ENCODE results near the gene POLE.

DNA sequence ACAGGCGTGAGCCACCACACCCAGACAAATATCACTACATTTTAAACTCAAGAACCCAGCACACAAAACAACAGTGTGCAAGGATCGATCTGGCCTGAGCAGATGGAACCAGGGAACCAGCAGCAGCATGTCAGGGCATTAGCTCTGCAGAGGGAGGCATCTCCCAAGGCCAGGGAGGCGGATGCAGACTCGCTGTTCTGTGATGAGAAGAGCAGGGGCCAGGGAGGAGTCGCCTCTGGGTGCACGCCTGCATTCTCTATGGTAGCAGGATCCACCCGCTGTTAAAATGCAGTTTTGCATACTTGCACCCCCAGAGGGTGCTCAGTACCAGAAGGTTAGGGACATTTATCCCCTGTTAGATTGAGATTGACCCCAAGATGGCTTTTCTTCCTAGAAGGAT, 41.4 kb upstream of the POLE start:
- TF ChIP-seq POLR2A (IDR thresholded peaks at IDR 0.05) (no peak), POLR2AphosphoS5 (IDR thresholded peaks at IDR 0.05) (no peak)
- TF ChIP-seq, protein P1, sequence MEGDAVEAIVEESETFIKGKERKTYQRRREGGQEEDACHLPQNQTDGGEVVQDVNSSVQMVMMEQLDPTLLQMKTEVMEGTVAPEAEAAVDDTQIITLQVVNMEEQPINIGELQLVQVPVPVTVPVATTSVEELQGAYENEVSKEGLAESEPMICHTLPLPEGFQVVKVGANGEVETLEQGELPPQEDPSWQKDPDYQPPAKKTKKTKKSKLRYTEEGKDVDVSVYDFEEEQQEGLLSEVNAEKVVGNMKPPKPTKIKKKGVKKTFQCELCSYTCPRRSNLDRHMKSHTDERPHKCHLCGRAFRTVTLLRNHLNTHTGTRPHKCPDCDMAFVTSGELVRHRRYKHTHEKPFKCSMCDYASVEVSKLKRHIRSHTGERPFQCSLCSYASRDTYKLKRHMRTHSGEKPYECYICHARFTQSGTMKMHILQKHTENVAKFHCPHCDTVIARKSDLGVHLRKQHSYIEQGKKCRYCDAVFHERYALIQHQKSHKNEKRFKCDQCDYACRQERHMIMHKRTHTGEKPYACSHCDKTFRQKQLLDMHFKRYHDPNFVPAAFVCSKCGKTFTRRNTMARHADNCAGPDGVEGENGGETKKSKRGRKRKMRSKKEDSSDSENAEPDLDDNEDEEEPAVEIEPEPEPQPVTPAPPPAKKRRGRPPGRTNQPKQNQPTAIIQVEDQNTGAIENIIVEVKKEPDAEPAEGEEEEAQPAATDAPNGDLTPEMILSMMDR (IDR thresholded peaks at IDR 0.05) = no peak

All from breast epithelium (tissue), 3 donors.